B cell (primary cell): ENCODE measurements around the gene PPP1R3D. TPM values are rescaled to one million over a fixed set of nuclear protein-coding genes. Genes with fewer than 3 reads are reported as not detected.

Experiments used
- ATAC-seq: fragments of 200-7000 bp; cut with Tn5 transposase; one replicate; pipeline ENCODE4 v1.10.0; 2021; ENCODE audit warnings: low read depth, mild to moderate bottlenecking, moderate number of reproducible peaks, moderate library complexity
- CTCF ChIA-PET: fragments of 350-600 bp; sonication (Branson Sonifier 250); formaldehyde crosslinking; loops from one replicate; lab custom pipeline; 2021; ENCODE audit warnings: antibody characterized with exemption, inconsistent platforms; lab: Charles Lee
- POLR2A ChIA-PET: fragments of 350-600 bp; sonication (Branson Sonifier 250); formaldehyde crosslinking; loops from one replicate; lab custom pipeline; 2021; ENCODE audit warnings: antibody characterized with exemption; lab: Charles Lee
- DNase-seq: peaks from one replicate; pipeline ENCODE4 v3.0.0; 2013
- H2AFZ ChIP-seq: 2 replicates; pipeline ENCODE4 v1.6.1; 2012; ENCODE audit warnings: mild to moderate bottlenecking, low read depth, low read length; ENCODE audit not compliant: insufficient read depth, poor library complexity, severe bottlenecking
- H3K27ac ChIP-seq, 2 donors: 1 replicate in 1 of 2; 2 replicates in 1 of 2; pipeline ENCODE4 v1.5.1; 2012 to 2013; ENCODE audit warnings: low read length in 2 of 2, mild to moderate bottlenecking in 2 of 2, moderate library complexity in 1 of 2
- H3K27me3 ChIP-seq, 4 experiments: fragments of 200-600 bp in 1 of 4; sonication (generic) in 1 of 4; replicated peaks in 1 of 4; 1 replicate in 2 of 4; 2 replicates in 2 of 4; pipeline versions ENCODE4 v1.6.1 to v1.7.0; 2013 to 2016; ENCODE audit warnings: low read length in 3 of 4, mild to moderate bottlenecking in 2 of 4, mixed read lengths in 1 of 4, moderate library complexity in 1 of 4; ENCODE audit not compliant: insufficient read depth in 4 of 4, control insufficient read depth in 3 of 4; ENCODE audit errors: control extremely low read depth in 1 of 4
- H3K36me3 ChIP-seq, 2 experiments: replicated peaks in 1 of 2; 1 replicate in 1 of 2; 2 replicates in 1 of 2; pipeline versions ENCODE4 v1.6.1 to v1.7.1; 2013; ENCODE audit warnings: low read length in 1 of 2; ENCODE audit not compliant: insufficient read depth in 2 of 2, control insufficient read depth in 1 of 2; ENCODE audit errors: control extremely low read depth in 1 of 2, extremely low read depth in 1 of 2
- H3K4me1 ChIP-seq, 2 donors: fragments of 200-600 bp in 1 of 2; sonication (generic) in 1 of 2; 1 replicate in 1 of 2; 2 replicates in 1 of 2; pipeline versions ENCODE4 v1.5.1 to v1.6.1; 2013 to 2017; ENCODE audit warnings: low read length in 2 of 2; ENCODE audit not compliant: control insufficient read depth in 2 of 2, insufficient read depth in 2 of 2
- H3K4me2 ChIP-seq: replicated peaks from 2 replicates; pipeline ENCODE3; 2012; ENCODE audit warnings: mild to moderate bottlenecking, low read depth, low read length; ENCODE audit not compliant: poor library complexity, severe bottlenecking
- H3K4me3 ChIP-seq, 5 experiments: fragments of 200-600 bp in 1 of 5; sonication (generic) in 1 of 5; 1 replicate in 3 of 5; 2 replicates in 2 of 5; pipeline versions ENCODE4 v1.5.1 to v1.7.0; 2011 to 2016; ENCODE audit warnings: low read length in 4 of 5, mild to moderate bottlenecking in 4 of 5, low read depth in 2 of 5, control low read depth in 1 of 5, moderate library complexity in 1 of 5; ENCODE audit not compliant: insufficient read depth in 1 of 5; ENCODE audit errors: control extremely low read depth in 1 of 5, extremely low read depth in 1 of 5
- H3K79me2 ChIP-seq: fragments of 200-600 bp; sonication (generic); one replicate; pipeline ENCODE4 v1.6.0; 2016; ENCODE audit warnings: low read length; ENCODE audit not compliant: control insufficient read depth, insufficient read depth
- H3K9ac ChIP-seq: fragments of 200-600 bp; sonication (generic); 2 replicates; pipeline ENCODE4 v1.6.1; 2017; ENCODE audit warnings: mild to moderate bottlenecking, low read length, moderate library complexity
- H3K9me3 ChIP-seq, 3 donors: one replicate each; pipeline versions ENCODE4 v1.6.1 to v1.7.1; 2013; ENCODE audit warnings: low read length in 2 of 3; ENCODE audit not compliant: control insufficient read depth in 2 of 3, insufficient read depth in 1 of 3; ENCODE audit errors: control extremely low read depth in 1 of 3
- H4K20me1 ChIP-seq: 2 replicates; pipeline ENCODE4 v1.6.0; 2012; ENCODE audit warnings: mild to moderate bottlenecking, low read length; ENCODE audit not compliant: insufficient read depth, control insufficient read depth, poor library complexity, severe bottlenecking
- H3K27ac Mint-ChIP-seq: one replicate; pipeline ENCODE4 v1.8.0; 2021; ENCODE audit warnings: mixed read lengths
- H3K27me3 Mint-ChIP-seq: one replicate; pipeline ENCODE4 v1.8.0; 2021; ENCODE audit warnings: mixed read lengths
- H3K4me1 Mint-ChIP-seq: one replicate; pipeline ENCODE4 v1.8.0; 2021; ENCODE audit warnings: mixed read lengths
- H3K4me3 Mint-ChIP-seq: one replicate; pipeline ENCODE4 v1.8.0; 2021; ENCODE audit warnings: mixed read lengths
- H3K9me3 Mint-ChIP-seq: one replicate; pipeline ENCODE4 v1.8.0; 2022; ENCODE audit warnings: mixed read lengths; ENCODE audit not compliant: insufficient read depth
- CTCF ChIP-seq: fragments of 200-600 bp; IDR thresholded peaks from one replicate; pipeline ENCODE4 v1.8.0; 2022; ENCODE audit warnings: antibody characterized with exemption, mild to moderate bottlenecking
- EZH2 ChIP-seq: IDR thresholded peaks from 2 replicates; pipeline ENCODE4 v1.6.1; 2012; ENCODE audit warnings: borderline replicate concordance, low read depth, mild to moderate bottlenecking, moderate library complexity, low read length; ENCODE audit not compliant: insufficient read depth, poor library complexity, severe bottlenecking
- WGBS: methylation state at CpG from one replicate; pipeline ENCODE4 v1.1.5; 2013; ENCODE audit warnings: missing lambda C conversion rate; ENCODE audit not compliant: insufficient coverage; 5-methylcytosine and 5-hydroxymethylcytosine counted together
- intact Hi-C: fragments of 100-400 bp; cut with micrococcal nuclease; formaldehyde crosslinking; loops from one replicate; pipeline ENCODE4 v1.10.0; 2022
- polyA plus RNA-seq: library from polyadenylated mRNA; depleted of rRNA; stranded (reverse); fragments of >200 nt; gene quantifications from 2 replicates; pipeline ENCODE4 v1.2.3, GENCODE V29; 2012
- total RNA-seq, 2 donors: library from RNA; stranded (reverse); fragments of 120-200 nt in 1 of 2; gene quantifications; 1 replicate in 1 of 2; 2 replicates in 1 of 2; pipeline versions ENCODE4 v1.2.3 to v1.2.4, GENCODE V29; 2013 to 2022

Gene PPP1R3D
- total and polyA plus RNA-seq, 2 donors (not counting 1 experiment from before 2014, with no cell fraction given), result 1.2 to 13.6 TPM

- WGBS, result no CpG with 5 or more reads among the region's 1 CpG
- no peak overlapping the region for H2AFZ ChIP-seq
- intact Hi-C loops, result no loop called here
- no peaks in the 10 kb centered on the region for H3K9me3 Mint-ChIP-seq
- no peak for TF ChIP-seq EZH2
- TF ChIP-seq CTCF, result no peak
- no peak overlapping the region for H3K4me3 ChIP-seq
- no peak overlapping the region for H3K27ac ChIP-seq
- H3K27ac Mint-ChIP-seq, result no peak overlapping the region
- ATAC-seq, result no peak
- DNase-seq, result no peak
- no peak overlapping the region for H3K4me2 ChIP-seq
- H3K27me3 ChIP-seq, result peaks cover 0 to 10% (median 0%) of the 10 kb centered on the region in 4 experiments
- no peaks in the 10 kb centered on the region for H3K79me2 ChIP-seq
- H3K9ac ChIP-seq, result no peak overlapping the region
- no peaks in the 10 kb centered on the region for H4K20me1 ChIP-seq
- ChIA-PET POLR2A (no interaction called here), CTCF (no interaction called here)
- H3K4me1 ChIP-seq, result no peaks in the 10 kb centered on the region
- H3K4me1 Mint-ChIP-seq, result no peaks in the 10 kb centered on the region
- no peak overlapping the region for H3K4me3 Mint-ChIP-seq
- H3K36me3 ChIP-seq, result no peaks in the 10 kb centered on the region
- H3K27me3 Mint-ChIP-seq, result peaks cover 21% of the 10 kb centered on the region
- H3K9me3 ChIP-seq, result no peaks in the 10 kb centered on the region
Observed at GRCh38 chr20:59925359-59925758, 14.7 kb downstream of the PPP1R3D start.

- H3K27me3 Mint-ChIP-seq, result peaks cover 23% of the 10 kb centered on the region
- CTCF ChIA-PET, result interaction anchor here (1.1 to 1.5 kb wide), 3 partner anchors 8 to 14 kb away, joined by 3 read pairs; no protein-coding TSS in a partner anchor
- no peaks in the 10 kb centered on the region for H3K9me3 Mint-ChIP-seq
- Histone ChIP-seq H3K27me3 (peaks cover 0 to 10% (median 0%) of the 10 kb centered on the region in 4 experiments), H4K20me1 (no peaks in the 10 kb centered on the region), H3K9me3 (no peaks in the 10 kb centered on the region), H3K27ac (no peak overlapping the region), H3K4me2 (no peak overlapping the region), H3K4me1 (no peaks in the 10 kb centered on the region), H3K36me3 (no peaks in the 10 kb centered on the region), H3K4me3 (no peak overlapping the region), H3K79me2 (no peaks in the 10 kb centered on the region), H2AFZ (no peak overlapping the region), H3K9ac (no peak overlapping the region)
- intact Hi-C loops, result no loop called here
- no CpG with 5 or more reads among the region's 1 CpG for WGBS
- no peak overlapping the region for H3K4me3 Mint-ChIP-seq
- DNase-seq (no peak), ATAC-seq (no peak)
- H3K4me1 Mint-ChIP-seq, result no peaks in the 10 kb centered on the region
- TF ChIP-seq CTCF (no peak), EZH2 (no peak)
- no peak overlapping the region for H3K27ac Mint-ChIP-seq
- POLR2A ChIA-PET, result no interaction called here
Observed at GRCh38 chr20:59923514-59923913, 16.6 kb downstream of the PPP1R3D start.
